PC-9 (cell line): ENCODE results near the gene ADARB2. TPM values are rescaled to one million over a fixed set of nuclear protein-coding genes. Genes with fewer than 3 reads are reported as not detected.

Experiments used
- BruUV-seq: library from RNA; stranded (reverse); fragments of 400-500 nt; replicated peaks from 2 replicates; lab custom pipeline; 2021; lab: Mats Ljungman, UMichigan
- CTCF ChIA-PET: fragments of 300-600 bp; sonication (Branson Sonifier 250); formaldehyde crosslinking; loops from one replicate; lab custom pipeline; 2022; ENCODE audit warnings: antibody characterized with exemption; lab: Charles Lee
- POLR2A ChIA-PET: fragments of 300-600 bp; sonication (Branson Sonifier 250); formaldehyde crosslinking; loops from one replicate; lab custom pipeline; 2022; ENCODE audit warnings: antibody characterized with exemption; ENCODE audit not compliant: unreplicated experiment; lab: Charles Lee
- DNase-seq, 2 experiments: peaks; one replicate each; pipeline versions ENCODE4 v3.0.0 to v3.0.0-alpha.2; 2015 to 2022; ENCODE audit warnings: mixed read lengths in 1 of 2
- H2AFZ ChIP-seq: fragments of 200-600 bp; sonication (generic); 2 replicates; pipeline ENCODE4 v1.8.1; 2017; ENCODE audit warnings: antibody characterized with exemption
- H3F3A ChIP-seq: fragments of 200-600 bp; sonication (generic); 2 replicates; pipeline ENCODE4 v1.8.1; 2017; ENCODE audit warnings: antibody characterized with exemption, mild to moderate bottlenecking, low read depth; ENCODE audit not compliant: insufficient read depth
- H3K27ac ChIP-seq: fragments of 200-600 bp; sonication (generic); 2 replicates; pipeline ENCODE4 v1.6.1; 2016; ENCODE audit warnings: mixed run types
- H3K27me3 ChIP-seq: fragments of 200-600 bp; sonication (generic); 2 replicates; pipeline ENCODE4 v1.6.1; 2016; ENCODE audit warnings: low read depth, mixed run types; ENCODE audit not compliant: insufficient read depth
- H3K36me3 ChIP-seq: fragments of 200-600 bp; sonication (generic); 2 replicates; pipeline ENCODE4 v1.6.1; 2016; ENCODE audit warnings: low read depth, mixed run types
- H3K4me1 ChIP-seq: fragments of 200-600 bp; sonication (generic); replicated peaks from 2 replicates; pipeline ENCODE4 v1.6.1; 2016; ENCODE audit warnings: mixed run types; ENCODE audit not compliant: insufficient read depth
- H3K4me2 ChIP-seq: fragments of 200-600 bp; sonication (generic); 2 replicates; pipeline ENCODE4 v1.6.1; 2017; ENCODE audit warnings: mixed run types
- H3K4me3 ChIP-seq: fragments of 200-600 bp; sonication (generic); 2 replicates; pipeline ENCODE4 v1.6.1; 2016; ENCODE audit warnings: mixed run types
- H3K79me2 ChIP-seq: fragments of 200-600 bp; sonication (generic); 2 replicates; pipeline ENCODE4 v1.6.1; 2017; ENCODE audit warnings: low read depth, mixed run types
- H3K9me2 ChIP-seq: fragments of 200-600 bp; sonication (generic); 2 replicates; pipeline ENCODE4 v1.8.1; 2017; ENCODE audit warnings: mild to moderate bottlenecking; ENCODE audit not compliant: insufficient read depth
- H3K9me3 ChIP-seq: fragments of 200-600 bp; sonication (generic); 2 replicates; pipeline ENCODE4 v1.8.1; 2016; ENCODE audit warnings: low read depth; ENCODE audit not compliant: insufficient read depth
- H4K20me1 ChIP-seq: fragments of 200-600 bp; sonication (generic); 2 replicates; pipeline ENCODE4 v1.8.1; 2017; ENCODE audit not compliant: insufficient read depth
- EZH2 ChIP-seq: fragments of 200-600 bp; sonication (generic); IDR thresholded peaks from 2 replicates; pipeline ENCODE4 v1.8.0; 2017; ENCODE audit warnings: antibody characterized with exemption, low read depth
- intact Hi-C: fragments of 100-400 bp; cut with micrococcal nuclease; formaldehyde crosslinking; loops from one replicate; pipeline ENCODE4 v1.10.0; 2022; ENCODE audit not compliant: unreplicated experiment
- total RNA-seq: library from RNA; stranded (reverse); gene quantifications from 2 replicates; pipeline ENCODE4 v1.2.3, GENCODE V29; 2021
- TF ChIP-seq, protein P1 (sequence below): fragments of 200-600 bp; sonication (generic); conservative IDR thresholded peaks from 2 replicates; pipeline ENCODE4 v1.6.1; 2017; ENCODE audit warnings: mixed run types, antibody characterized with exemption, mild to moderate bottlenecking, moderate library complexity

Gene ADARB2
- total RNA-seq, 1 experiment from 2014 or later: not detected

DNA sequence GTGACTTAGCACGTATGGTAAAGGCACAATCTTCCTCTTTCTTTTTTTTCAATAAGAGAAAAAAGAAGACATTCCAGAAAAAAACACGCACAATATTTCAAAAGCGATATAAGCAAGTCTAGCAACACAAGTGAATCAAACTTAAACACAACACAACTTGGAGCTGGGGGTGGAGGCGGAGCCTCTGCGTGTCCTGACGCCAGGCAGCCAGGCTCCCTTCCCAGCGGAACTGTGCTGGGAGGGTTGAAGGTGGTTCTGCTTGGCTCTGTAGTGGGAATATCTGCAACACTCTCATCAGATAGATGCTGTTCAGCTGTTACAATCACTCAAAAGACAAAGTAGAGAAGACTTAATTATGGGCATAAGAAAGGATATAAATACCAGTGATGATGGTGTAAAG lies 469.8 kb downstream of the ADARB2 start:
- Histone ChIP-seq H4K20me1 (no peaks in the 10 kb centered on the region), H3F3A (no peaks in the 10 kb centered on the region), H3K9me3 (no peaks in the 10 kb centered on the region), H3K9me2 (no peaks in the 10 kb centered on the region), H3K4me3 (no peak overlapping the region), H3K4me1 (no peaks in the 10 kb centered on the region), H3K4me2 (no peak overlapping the region), H3K27ac (no peak overlapping the region), H3K79me2 (no peaks in the 10 kb centered on the region), H2AFZ (no peak overlapping the region), H3K27me3 (peaks cover 43% of the 10 kb centered on the region), H3K36me3 (no peaks in the 10 kb centered on the region)
- TF ChIP-seq, protein P1, sequence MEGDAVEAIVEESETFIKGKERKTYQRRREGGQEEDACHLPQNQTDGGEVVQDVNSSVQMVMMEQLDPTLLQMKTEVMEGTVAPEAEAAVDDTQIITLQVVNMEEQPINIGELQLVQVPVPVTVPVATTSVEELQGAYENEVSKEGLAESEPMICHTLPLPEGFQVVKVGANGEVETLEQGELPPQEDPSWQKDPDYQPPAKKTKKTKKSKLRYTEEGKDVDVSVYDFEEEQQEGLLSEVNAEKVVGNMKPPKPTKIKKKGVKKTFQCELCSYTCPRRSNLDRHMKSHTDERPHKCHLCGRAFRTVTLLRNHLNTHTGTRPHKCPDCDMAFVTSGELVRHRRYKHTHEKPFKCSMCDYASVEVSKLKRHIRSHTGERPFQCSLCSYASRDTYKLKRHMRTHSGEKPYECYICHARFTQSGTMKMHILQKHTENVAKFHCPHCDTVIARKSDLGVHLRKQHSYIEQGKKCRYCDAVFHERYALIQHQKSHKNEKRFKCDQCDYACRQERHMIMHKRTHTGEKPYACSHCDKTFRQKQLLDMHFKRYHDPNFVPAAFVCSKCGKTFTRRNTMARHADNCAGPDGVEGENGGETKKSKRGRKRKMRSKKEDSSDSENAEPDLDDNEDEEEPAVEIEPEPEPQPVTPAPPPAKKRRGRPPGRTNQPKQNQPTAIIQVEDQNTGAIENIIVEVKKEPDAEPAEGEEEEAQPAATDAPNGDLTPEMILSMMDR: no peak
- no peak for TF ChIP-seq EZH2
- intact Hi-C loops: no loop called here
- ChIA-PET POLR2A (no interaction called here), CTCF (no interaction called here)
- no peak for DNase-seq
- BruUV-seq: no TSS peak

DNA sequence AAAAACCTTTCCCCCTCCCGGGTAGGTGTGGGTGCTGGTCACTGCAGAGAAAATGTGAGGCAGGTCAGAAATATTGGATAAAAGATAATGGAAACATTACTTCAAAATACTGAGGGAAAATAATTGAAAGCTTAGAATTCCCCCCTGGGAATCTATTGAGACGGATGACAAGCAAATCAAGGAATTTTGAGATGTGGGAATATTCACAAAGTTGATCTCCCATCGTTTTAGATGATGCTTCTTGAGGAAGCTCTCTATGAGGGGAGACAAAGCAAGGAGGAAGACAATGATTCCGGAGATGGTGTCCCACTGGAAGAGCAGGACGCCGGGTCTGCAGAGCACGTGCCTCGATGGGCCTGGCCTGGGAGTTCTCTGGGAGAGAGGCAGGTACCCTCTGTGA lies 470.2 kb downstream of the ADARB2 start:
- no peaks in the 10 kb centered on the region for H4K20me1 ChIP-seq
- no peak for TF ChIP-seq EZH2
- TF ChIP-seq, protein P1: no peak
- BruUV-seq: no TSS peak
- peaks cover 41% of the 10 kb centered on the region for H3K27me3 ChIP-seq
- POLR2A ChIA-PET: no interaction called here
- no peak overlapping the region for H2AFZ ChIP-seq
- no peaks in the 10 kb centered on the region for H3K9me3 ChIP-seq
- no peaks in the 10 kb centered on the region for H3K36me3 ChIP-seq
- no peaks in the 10 kb centered on the region for H3K79me2 ChIP-seq
- H3K4me3 ChIP-seq: no peak overlapping the region
- CTCF ChIA-PET: no interaction called here
- H3K4me1 ChIP-seq: no peaks in the 10 kb centered on the region
- no peak overlapping the region for H3K4me2 ChIP-seq
- intact Hi-C loops: no loop called here
- no peaks in the 10 kb centered on the region for H3F3A ChIP-seq
- H3K27ac ChIP-seq: no peak overlapping the region
- no peaks in the 10 kb centered on the region for H3K9me2 ChIP-seq
- DNase-seq: no peak

DNA sequence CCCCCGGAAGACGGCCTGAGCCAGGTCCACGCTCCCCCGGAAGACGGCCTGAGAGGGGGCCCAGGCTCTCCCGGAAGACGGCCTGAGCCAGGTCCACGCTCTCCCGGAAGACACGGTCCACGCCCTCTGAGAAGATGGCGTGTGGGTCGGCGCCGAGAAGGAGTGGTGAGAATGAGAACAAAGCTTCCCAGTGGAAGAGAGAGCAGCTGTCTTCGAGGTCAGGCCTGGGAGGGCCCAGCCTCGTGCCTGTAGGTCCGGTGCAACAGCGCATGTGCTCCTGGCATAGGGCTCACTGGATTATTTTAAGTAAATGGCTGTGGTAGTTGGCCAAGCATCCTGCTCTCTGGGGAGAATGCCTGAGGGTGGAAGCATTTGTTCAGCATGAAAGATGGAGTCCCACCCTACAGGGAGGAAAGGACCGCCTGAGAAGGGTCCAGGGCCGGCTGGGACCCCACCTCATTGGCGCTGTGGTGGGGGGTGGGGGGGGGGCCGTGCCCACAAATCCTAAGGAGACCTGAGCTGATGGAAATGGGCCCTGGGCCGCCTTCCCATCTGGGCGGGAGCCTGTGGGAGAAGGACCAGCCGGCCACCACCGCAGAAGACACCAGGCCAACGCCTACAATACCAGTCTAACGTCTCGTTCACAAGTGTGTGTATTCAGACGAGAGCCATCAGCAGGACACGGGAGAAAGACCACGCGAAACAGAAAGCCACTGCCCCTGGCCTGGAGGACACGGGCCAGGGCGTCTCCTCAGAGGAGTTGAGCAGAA lies 471.1 kb downstream of the ADARB2 start:
- no TSS peak for BruUV-seq
- Histone ChIP-seq H2AFZ (no peak overlapping the region), H3K4me3 (no peak overlapping the region), H3K27ac (no peak overlapping the region), H3K4me1 (no peaks in the 10 kb centered on the region), H3K9me2 (no peaks in the 10 kb centered on the region), H3F3A (no peaks in the 10 kb centered on the region), H3K79me2 (no peaks in the 10 kb centered on the region), H3K27me3 (peaks cover 37% of the 10 kb centered on the region; the same call in 1 of the 2 replicates), H3K36me3 (no peaks in the 10 kb centered on the region), H4K20me1 (no peaks in the 10 kb centered on the region), H3K4me2 (no peak overlapping the region), H3K9me3 (no peaks in the 10 kb centered on the region)
- TF ChIP-seq, protein P1: no peak
- no peak for TF ChIP-seq EZH2
- intact Hi-C loops: no loop called here
- CTCF ChIA-PET: no interaction called here
- POLR2A ChIA-PET: no interaction called here
- no peak for DNase-seq
